ENCODE results near the gene IL1R1.
A peak's percentile ranks its signal among the peaks of the same experiment; 100 is the strongest.
"Not testable (repeated sequence)": the region's sequence is repeated elsewhere in the genome, so short reads cannot be mapped to it uniquely, and the experiment has no call there.

The IL1R1 gene, protein sequence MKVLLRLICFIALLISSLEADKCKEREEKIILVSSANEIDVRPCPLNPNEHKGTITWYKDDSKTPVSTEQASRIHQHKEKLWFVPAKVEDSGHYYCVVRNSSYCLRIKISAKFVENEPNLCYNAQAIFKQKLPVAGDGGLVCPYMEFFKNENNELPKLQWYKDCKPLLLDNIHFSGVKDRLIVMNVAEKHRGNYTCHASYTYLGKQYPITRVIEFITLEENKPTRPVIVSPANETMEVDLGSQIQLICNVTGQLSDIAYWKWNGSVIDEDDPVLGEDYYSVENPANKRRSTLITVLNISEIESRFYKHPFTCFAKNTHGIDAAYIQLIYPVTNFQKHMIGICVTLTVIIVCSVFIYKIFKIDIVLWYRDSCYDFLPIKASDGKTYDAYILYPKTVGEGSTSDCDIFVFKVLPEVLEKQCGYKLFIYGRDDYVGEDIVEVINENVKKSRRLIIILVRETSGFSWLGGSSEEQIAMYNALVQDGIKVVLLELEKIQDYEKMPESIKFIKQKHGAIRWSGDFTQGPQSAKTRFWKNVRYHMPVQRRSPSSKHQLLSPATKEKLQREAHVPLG

GRCh38 chr2:102141970-102142828 is at the start of gene IL1R1:
IL1R1 (plus strand) TSS chr2:102142746; CDS start chr2:102157725, 14,979 bp downstream.
- DNase-seq = peak; percentile 87

DNA sequence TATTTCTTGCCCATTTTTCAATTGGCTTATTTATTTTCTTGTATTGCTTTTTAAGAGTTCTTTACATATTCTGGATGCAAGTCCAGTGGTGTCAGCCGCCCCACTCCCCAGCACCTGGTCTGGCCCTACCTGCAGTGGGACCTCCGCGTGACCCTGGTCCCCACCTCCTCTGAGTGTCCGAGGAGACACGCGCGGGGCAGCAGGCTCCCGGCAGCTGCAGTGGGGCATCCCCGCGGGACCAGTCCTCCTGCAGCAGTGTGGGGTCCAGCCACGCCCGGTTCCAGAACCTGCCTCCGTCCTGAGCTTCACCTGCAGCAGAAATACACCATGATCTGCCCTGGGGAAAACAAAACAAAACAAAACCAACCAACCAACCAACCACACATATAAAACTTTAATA is 48.9 kb upstream of the IL1R1 start:
- DNase-seq = no peak

- DNase-seq = peak; percentile 79
These were observed 47.6 kb upstream of the IL1R1 start for GRCh38 chr2:102094917-102095316.

- no peak for DNase-seq
These were observed 46.4 kb upstream of the IL1R1 start for GRCh38 chr2:102096103-102096502.

GRCh38 chr2:102098756-102099155 is 43.8 kb upstream of the IL1R1 start:
- DNase-seq = no peak

DNA sequence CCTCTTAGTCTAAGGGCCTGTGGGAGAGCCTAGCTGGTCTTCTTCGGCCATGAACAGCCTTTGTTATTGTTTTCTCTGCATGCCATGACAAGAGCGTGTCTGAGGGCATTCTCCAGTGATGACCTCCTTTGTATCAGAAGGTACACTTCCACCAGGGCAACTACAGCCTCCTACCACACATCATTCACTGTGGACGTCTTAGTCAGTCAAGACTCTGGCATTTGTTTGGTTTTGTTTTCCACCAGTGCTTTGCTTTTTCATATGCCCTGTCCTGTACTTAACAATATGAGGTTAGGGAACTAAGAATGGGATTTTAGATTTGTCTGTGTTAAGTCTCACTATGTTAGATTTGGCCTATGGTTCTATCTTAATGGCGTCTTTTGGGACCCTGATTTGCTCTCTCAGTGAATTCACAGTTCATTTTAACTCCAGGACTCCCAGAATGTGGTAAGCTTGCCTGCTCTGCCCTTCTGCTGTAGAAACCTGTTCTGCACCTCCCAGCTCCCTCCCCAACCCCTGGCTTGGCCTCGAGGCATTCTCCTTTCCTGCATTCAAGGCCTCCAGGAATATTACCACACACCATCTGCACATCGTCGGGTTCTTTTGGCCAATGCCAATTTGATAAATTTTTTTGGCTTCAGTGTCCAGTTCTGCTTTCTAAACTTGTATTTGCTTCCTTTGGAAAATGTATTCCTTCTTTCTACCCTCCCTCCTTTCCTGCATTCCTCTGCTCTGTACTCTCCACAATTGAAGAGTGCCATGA is 42.8 kb upstream of the IL1R1 start:
- peak; percentile 72 for DNase-seq

GRCh38 chr2:102100371-102101096 is 42.0 kb upstream of the IL1R1 start:
- no peak for DNase-seq

DNA sequence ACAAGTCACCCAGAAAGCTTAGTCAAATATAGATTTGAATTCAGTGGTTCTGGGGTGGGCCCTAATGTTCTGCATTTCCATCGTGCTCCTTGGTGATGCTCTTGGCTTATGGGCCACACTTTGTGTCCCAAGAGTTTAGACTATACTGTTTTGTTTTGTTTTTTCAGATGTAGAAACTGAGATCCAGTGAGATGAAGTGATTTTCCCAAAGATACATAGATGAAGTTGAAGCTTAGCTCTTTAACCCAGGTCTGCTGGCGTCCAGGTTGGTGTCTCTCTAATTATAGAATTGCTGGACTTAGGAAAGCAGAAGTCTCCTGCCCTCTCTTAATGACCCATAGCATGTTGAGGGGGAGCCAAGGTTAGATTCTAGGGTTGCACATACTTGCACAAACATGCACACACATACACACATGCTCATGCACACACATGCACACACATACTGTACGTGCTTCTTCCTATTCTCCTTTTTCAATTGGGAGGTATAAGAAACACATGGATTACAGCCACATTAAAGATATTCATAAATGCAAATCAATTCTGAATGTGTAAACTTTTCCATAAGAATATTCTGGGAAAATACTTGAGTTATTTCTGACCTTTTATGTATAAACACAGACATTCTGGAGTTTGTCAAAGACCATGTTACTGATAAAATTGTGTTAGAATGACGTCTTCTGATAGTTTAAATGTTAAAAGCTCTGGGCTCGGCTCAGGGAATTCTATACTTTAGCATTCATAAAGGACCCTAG is 41.3 kb upstream of the IL1R1 start:
- DNase-seq = no peak

GRCh38 chr2:102101849-102102635 is 40.5 kb upstream of the IL1R1 start:
- DNase-seq = no peak

DNA sequence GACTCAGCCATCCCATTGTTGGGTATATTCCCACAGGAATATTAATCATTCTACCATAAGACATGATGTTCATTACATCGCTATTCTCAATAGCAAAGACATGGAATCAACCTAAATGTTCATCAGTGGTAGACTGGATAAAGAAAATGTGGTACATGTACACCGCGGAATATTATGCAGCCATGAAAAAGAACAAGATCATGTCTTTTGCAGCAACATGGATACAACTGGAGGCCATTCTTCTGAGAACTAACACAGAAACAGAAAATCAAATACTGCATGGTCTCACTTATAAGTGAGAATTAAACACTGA is 40.0 kb upstream of the IL1R1 start:
- DNase-seq = not testable (repeated sequence)

- no peak for DNase-seq
These were observed 39.3 kb upstream of the IL1R1 start for GRCh38 chr2:102103284-102103683.

DNA sequence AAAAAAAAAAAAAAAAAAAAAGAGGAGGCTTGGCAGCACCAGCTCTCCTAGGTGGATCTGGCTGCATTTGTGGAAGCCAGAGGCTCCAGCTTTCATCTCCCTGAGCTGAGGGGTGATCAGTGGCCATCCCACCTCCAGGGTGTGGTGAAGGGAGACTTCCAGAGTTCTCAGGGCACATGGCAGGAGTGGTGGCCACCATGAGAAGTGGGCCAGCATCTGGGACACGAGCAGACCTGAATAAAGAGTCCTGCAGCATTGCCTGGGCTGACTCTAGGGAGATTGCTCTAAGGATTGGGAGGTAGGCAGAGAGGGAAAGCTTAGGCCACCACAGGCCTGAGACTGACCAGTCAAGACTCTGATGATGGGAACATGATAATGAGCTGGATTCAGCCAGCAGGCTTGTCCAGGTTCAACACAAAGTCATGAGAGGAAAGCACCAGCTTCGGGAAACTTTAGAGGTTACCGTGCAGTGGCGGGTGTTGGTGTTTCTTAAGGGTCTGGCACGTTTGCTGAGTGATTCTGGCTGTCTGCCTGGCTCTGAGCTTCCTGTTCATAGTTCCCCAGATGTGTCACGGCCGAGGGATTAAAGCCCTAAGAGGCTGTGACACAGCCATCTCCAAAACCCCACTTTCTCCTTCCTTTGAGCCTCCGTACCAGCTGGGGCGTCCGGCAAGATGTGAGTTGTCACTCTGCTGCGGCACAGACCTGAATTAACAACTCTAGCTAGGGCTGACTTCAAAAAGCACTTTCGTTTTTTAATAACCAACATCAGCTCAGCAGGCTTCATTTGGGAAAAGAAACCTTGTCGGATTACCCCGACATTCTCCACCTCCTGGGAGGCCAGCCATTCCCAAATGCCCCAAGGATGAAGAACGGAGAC is 38.3 kb upstream of the IL1R1 start:
- DNase-seq = no peak

- DNase-seq = no peak
These were observed 36.4 kb upstream of the IL1R1 start for GRCh38 chr2:102106133-102106556.

DNA sequence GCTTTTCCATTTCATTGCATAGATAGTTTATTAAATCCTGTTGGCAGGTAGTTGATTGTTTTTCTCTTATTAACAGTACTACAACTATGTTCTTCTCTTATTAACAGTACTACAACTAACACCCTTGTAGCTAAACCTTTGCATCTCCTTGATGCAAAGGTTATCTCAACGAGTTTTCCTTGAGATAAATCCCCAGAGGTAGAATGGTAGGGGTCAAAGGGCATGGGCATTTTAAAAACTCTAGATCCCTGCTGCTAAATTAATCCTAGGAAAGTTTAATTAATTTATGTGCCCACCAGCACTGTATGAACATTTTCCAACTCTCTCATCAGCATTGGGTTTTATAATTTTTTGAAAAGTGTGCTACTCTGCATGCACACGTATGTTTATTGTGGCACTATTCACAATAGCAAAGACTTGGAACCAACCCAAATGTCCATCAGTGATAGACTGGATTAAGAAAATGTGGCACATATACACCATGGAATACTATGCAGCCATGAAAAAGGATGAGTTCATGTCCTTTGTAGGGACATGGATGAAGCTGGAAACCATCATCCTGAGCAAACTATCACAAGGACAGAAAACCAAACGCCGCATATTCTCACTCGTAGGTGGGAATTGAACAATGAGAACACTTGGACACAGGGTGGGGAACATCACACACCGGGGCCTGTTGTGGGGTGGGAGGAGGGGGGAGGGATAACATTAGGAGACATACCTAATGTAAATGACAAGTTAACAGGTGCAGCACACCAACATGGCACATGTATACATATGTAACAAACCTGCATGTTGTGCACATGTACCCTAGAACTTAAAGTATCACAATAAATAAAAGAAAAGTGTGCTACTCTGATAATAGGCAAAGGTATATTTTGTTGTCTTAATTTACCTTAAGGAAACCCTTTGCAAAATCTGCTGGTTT is 35.5 kb upstream of the IL1R1 start:
- DNase-seq = not testable (repeated sequence)

GRCh38 chr2:102107741-102108070 is 34.8 kb upstream of the IL1R1 start:
- no peak for DNase-seq

- DNase-seq = no peak
These were observed 33.5 kb upstream of the IL1R1 start for GRCh38 chr2:102109016-102109415.

DNA sequence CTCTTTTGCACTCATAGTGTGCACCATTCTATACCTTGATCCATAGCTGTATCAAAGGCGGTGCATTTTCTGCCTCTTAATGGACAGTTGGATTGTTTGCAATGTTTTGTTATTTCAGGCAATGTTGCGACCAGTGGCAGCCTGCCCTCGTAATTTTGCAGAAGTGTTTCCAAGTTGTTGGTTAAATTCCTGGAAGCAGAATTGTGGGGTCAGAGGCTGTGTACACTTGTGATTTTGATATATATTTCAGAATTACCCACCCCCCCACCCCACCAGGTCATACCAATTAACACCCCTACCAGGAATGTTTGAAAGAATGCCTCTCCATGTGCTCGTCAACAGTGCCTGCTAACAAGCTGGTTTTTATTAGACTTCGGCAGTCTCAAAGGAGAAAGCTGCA is 32.4 kb upstream of the IL1R1 start:
- DNase-seq = no peak

DNA sequence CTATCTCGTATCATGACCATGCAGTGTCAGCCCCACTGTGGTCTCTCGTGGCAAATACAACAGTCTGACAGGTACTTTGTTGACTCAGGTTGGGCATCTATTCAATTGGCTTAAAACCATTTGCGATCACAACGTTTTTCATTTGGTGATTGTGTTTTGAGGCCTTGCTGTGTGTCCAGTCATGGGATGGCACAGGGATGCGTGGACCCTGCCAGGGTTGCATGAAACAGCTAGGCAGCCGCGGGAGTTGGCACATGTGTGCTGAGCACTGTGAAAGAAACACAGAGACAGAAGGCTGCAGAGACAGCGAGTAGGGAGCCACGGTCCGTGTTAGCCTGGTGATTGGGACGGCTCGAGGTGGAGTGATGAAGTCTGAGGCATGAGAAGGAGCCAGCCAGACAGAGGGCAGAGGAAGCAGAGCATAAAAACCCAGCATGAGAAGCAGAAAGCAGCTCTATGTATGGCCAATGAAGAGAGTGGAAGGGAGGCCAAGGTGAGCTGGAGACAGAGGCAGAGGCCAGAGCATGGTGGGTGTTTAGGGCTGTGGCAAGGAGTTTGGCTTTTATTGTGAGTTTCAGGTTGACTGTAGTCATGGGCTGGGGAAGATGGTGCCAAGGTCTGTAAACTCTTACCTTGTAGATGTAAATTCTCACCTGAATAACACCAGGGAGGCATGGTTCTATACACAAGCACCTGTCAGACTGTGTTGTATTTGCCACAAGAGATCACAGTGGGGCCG is 31.8 kb upstream of the IL1R1 start:
- DNase-seq = no peak

Measured in islet precursor cell (in vitro differentiated cells).